Activated CD8-positive, alpha-beta memory T cell treated with anti-CD3 and anti-CD28 coated beads, Interleukin-2, amount 10 ng/mL, durations not matched to agents 7 days and 5 days (primary cell): ENCODE data around the gene CLEC1A. TPM values are rescaled to one million over a fixed set of nuclear protein-coding genes. Genes with fewer than 3 reads are reported as not detected.
"Not testable (repeated sequence)": the region's sequence is repeated elsewhere in the genome, so short reads cannot be mapped to it uniquely, and the experiment has no call there.

Source experiments
- ATAC-seq: fragments of 150-1000 bp; cut with Tn5 transposase; one replicate; pipeline ENCODE4 v1.10.0; 2021; ENCODE audit warnings: moderate library complexity
- CTCF ChIA-PET: fragments of 350-600 bp; sonication (Branson Sonifier 250); formaldehyde crosslinking; loops from one replicate; lab custom pipeline; 2021; ENCODE audit warnings: antibody characterized with exemption; lab: Charles Lee
- DNase-seq: peaks from one replicate; pipeline ENCODE4 v3.0.0-alpha.2; 2020
- H3K27ac Mint-ChIP-seq: one replicate; pipeline ENCODE4 v1.8.0; 2021; ENCODE audit warnings: mild to moderate bottlenecking, mixed read lengths
- H3K27me3 Mint-ChIP-seq: one replicate; pipeline ENCODE4 v1.8.0; 2021; ENCODE audit warnings: mixed read lengths
- H3K36me3 Mint-ChIP-seq: one replicate; pipeline ENCODE4 v1.8.0; 2021; ENCODE audit warnings: mild to moderate bottlenecking, mixed read lengths
- H3K4me1 Mint-ChIP-seq: one replicate; pipeline ENCODE4 v1.8.0; 2021; ENCODE audit warnings: mixed read lengths
- H3K4me3 Mint-ChIP-seq: one replicate; pipeline ENCODE4 v1.8.0; 2021; ENCODE audit warnings: mild to moderate bottlenecking, moderate library complexity, mixed read lengths
- H3K9me3 Mint-ChIP-seq: one replicate; pipeline ENCODE4 v1.8.0; 2022; ENCODE audit warnings: low read depth, mixed read lengths
- total RNA-seq, 2 experiments: library from RNA; stranded (reverse); gene quantifications; one replicate each; pipeline ENCODE4 v1.2.3, GENCODE V29; 2021

Gene CLEC1A
- total RNA-seq, 2 experiments from 2014 or later, result not detected

DNA sequence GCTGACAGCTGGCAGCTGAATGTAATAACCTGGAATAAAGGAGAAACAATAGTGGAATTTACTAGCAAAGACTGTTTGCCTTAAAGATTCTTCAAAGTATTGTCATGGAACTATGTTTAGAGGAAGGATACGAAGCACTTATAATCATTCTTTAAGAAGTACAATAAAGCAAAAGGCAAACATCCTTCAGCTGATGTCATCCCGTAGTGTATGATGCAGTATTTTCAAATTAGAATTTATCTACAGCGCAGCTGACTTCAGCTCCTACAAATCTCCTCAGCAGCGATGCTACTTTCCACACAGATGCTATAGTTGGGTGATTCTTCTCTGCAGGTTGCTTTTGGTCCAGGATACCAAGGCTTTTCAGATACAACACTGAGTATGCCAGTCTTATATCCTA, 31.5 kb downstream of the CLEC1A start:
- Mint-ChIP-seq H3K36me3 (no peaks in the 10 kb centered on the region), H3K27me3 (peaks cover 56% of the 10 kb centered on the region), H3K4me1 (peaks cover 25% of the 10 kb centered on the region), H3K9me3 (no peaks in the 10 kb centered on the region), H3K27ac (no peak overlapping the region), H3K4me3 (no peak overlapping the region)
- ATAC-seq, result no peak
- CTCF ChIA-PET, result interaction anchor here (0.7 kb wide), 1 partner anchor 51 kb away, joined by 3 read pairs; no protein-coding TSS in a partner anchor
- no peak for DNase-seq

- ATAC-seq (no peak), DNase-seq (no peak)
- Mint-ChIP-seq H3K36me3 (no peaks in the 10 kb centered on the region), H3K27me3 (peaks cover 53% of the 10 kb centered on the region), H3K4me1 (peaks cover 25% of the 10 kb centered on the region), H3K9me3 (no peaks in the 10 kb centered on the region), H3K27ac (no peak overlapping the region), H3K4me3 (no peak overlapping the region)
- CTCF ChIA-PET, result no interaction called here
Observed at GRCh38 chr12:10065241-10065640, 33.5 kb downstream of the CLEC1A start.

GRCh38 chr12:10058387-10058786, 40.4 kb downstream of the CLEC1A start:
- DNase-seq (no peak), ATAC-seq (no peak)
- no peaks in the 10 kb centered on the region for H3K9me3 Mint-ChIP-seq
- no peak overlapping the region for H3K4me3 Mint-ChIP-seq
- no peak overlapping the region for H3K27ac Mint-ChIP-seq
- H3K36me3 Mint-ChIP-seq, result no peaks in the 10 kb centered on the region
- peaks cover 40% of the 10 kb centered on the region for H3K27me3 Mint-ChIP-seq
- H3K4me1 Mint-ChIP-seq, result no peaks in the 10 kb centered on the region
- CTCF ChIA-PET, result no interaction called here

DNA sequence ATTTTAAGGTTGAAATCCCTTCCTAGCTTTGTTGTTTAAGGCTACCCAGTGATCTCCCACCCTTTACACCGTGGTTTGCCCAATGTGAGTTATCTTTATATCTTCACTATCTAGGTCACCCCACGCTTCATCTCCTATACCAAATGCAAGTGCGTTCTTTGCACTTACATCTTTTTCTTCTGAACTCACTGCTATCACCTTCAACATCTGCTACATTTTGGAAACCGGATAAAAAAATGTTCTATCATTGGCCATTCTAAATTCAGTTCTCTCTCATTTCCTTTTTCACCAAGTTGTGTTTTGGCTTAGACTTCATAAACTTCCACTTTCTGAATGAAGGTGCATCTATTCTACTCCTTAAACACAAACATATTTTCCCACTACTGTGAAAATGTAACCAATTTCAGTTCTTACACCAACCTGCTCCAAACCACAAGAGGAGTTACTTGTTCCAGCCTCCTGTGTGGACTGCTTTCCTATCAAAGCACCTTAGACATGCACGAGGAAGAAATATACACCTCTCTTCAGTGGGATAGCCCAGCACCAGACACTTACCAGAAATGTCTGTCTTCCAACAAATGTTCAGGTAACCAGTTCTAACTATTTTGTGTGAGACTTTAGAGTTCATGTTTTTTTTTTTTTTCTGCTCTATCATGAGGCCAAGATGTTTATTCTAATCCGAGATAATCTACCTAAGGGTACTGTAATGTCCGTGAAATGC, 46.4 kb downstream of the CLEC1A start:
- ATAC-seq, result no peak

DNA sequence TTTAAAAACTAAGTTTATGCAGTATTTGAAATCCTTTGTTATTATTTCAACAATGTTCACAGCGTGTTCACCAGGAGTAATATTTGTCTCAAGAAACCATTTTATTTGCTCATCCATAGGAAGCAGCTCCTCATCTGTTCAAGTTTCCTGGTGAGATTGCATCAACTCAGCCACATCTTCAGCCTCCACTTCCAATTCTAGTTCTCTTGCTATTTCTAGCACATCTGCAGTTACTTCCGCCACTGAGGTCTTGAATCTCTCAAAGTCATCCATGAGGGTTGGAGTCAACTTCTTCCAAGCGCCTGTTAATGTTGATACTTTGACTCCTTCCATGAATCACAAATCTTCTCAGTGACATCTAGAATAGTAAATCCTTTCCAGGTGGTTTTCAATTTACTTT, 50.3 kb downstream of the CLEC1A start:
- ATAC-seq (no peak), DNase-seq (no peak)
- Mint-ChIP-seq H3K27ac (no peak overlapping the region), H3K27me3 (peaks cover 51% of the 10 kb centered on the region), H3K36me3 (no peaks in the 10 kb centered on the region), H3K4me1 (peaks cover 14% of the 10 kb centered on the region), H3K4me3 (no peak overlapping the region), H3K9me3 (no peaks in the 10 kb centered on the region)
- CTCF ChIA-PET, result interaction anchor here (1.4 kb wide), 1 partner anchor 105 kb away, joined by 3 read pairs; no protein-coding TSS in a partner anchor

More for the DNA sequence above, 46.4 kb downstream of the CLEC1A start:
- Mint-ChIP-seq H3K4me3 (no peak overlapping the region), H3K36me3 (no peaks in the 10 kb centered on the region), H3K9me3 (no peaks in the 10 kb centered on the region), H3K27me3 (peaks cover 37% of the 10 kb centered on the region), H3K4me1 (peaks cover 14% of the 10 kb centered on the region), H3K27ac (no peak overlapping the region)
- CTCF ChIA-PET, result interaction anchor here (2.3 kb wide), 1 partner anchor 10 kb away, joined by 7 read pairs; no protein-coding TSS in a partner anchor
- DNase-seq, result no peak

- no peak overlapping the region for H3K27ac Mint-ChIP-seq
- H3K4me1 Mint-ChIP-seq, result no peaks in the 10 kb centered on the region
- no peaks in the 10 kb centered on the region for H3K9me3 Mint-ChIP-seq
- peaks cover 52% of the 10 kb centered on the region for H3K27me3 Mint-ChIP-seq
- no peak overlapping the region for H3K4me3 Mint-ChIP-seq
- ATAC-seq, result no peak
- CTCF ChIA-PET, result interaction anchor here (0.9 to 1.1 kb wide), 2 partner anchors 9 to 194 kb away, joined by 3 to 7 read pairs; no protein-coding TSS in a partner anchor
- no peaks in the 10 kb centered on the region for H3K36me3 Mint-ChIP-seq
- no peak for DNase-seq
Observed at GRCh38 chr12:10042167-10042566, 56.6 kb downstream of the CLEC1A start.

DNA sequence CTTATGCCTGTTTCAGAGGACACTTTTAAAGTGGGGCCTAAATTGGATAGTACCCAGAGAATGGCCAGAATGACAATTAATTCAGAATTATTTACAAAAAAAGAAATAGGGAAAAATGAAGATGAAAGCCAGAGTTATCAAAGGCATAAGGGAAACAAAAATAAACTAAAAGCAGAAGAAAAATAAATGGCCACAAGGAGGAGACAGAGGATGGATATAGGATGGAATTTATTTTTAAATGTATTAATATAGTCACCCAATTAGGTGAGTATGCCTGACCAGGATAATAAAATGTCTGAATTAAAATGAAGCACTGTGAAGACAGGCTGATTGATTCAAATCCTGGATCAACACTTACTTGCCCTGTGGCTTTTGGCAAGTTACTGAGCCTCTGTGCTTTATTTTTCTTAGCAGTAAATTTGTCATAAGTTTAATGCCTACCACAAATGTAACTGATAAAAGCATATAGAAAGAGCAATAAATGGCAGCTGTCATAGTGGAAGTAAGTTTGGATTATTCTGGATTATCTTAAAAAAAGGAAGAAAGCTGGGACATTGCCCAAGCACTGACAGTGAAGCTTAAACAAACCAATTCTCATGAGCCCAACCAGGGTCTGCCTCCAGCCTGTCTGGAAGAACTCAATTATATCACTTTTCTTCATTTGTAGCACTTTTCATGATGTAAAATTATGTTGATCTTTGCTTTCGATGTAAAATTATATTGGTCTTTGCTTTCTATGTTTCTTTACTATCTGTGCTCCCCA, 64.8 kb downstream of the CLEC1A start:
- Mint-ChIP-seq H3K36me3 (no peaks in the 10 kb centered on the region), H3K9me3 (no peaks in the 10 kb centered on the region), H3K4me1 (peaks cover 1% of the 10 kb centered on the region), H3K27me3 (peaks cover 23% of the 10 kb centered on the region), H3K4me3 (no peak overlapping the region), H3K27ac (no peak overlapping the region)
- DNase-seq (no peak), ATAC-seq (no peak)
- CTCF ChIA-PET, result interaction anchor here (0.9 to 1.5 kb wide), 3 partner anchors 14 to 220 kb away, joined by 3 to 4 read pairs (median 3); no protein-coding TSS in a partner anchor

GRCh38 chr12:10031771-10032175, 67.0 kb downstream of the CLEC1A start:
- CTCF ChIA-PET, result interaction anchor here (1.3 kb wide), 1 partner anchor 718 kb away, joined by 3 read pairs; no protein-coding TSS in a partner anchor
- DNase-seq (no peak), ATAC-seq (no peak)
- peaks cover 21% of the 10 kb centered on the region for H3K27me3 Mint-ChIP-seq
- H3K9me3 Mint-ChIP-seq, result no peaks in the 10 kb centered on the region
- H3K36me3 Mint-ChIP-seq, result no peaks in the 10 kb centered on the region
- H3K4me3 Mint-ChIP-seq, result no peak overlapping the region
- peaks cover 1% of the 10 kb centered on the region for H3K4me1 Mint-ChIP-seq
- no peak overlapping the region for H3K27ac Mint-ChIP-seq

- no peaks in the 10 kb centered on the region for H3K36me3 Mint-ChIP-seq
- H3K9me3 Mint-ChIP-seq, result no peaks in the 10 kb centered on the region
- no peak overlapping the region for H3K27ac Mint-ChIP-seq
- H3K4me1 Mint-ChIP-seq, result no peaks in the 10 kb centered on the region
- ATAC-seq (no peak), DNase-seq (no peak)
- CTCF ChIA-PET, result interaction anchor here (1.3 kb wide), 1 partner anchor 718 kb away, joined by 3 read pairs; no protein-coding TSS in a partner anchor
- H3K27me3 Mint-ChIP-seq, result peaks cover 18% of the 10 kb centered on the region
- H3K4me3 Mint-ChIP-seq, result no peak overlapping the region
Observed at GRCh38 chr12:10031321-10031720, 67.5 kb downstream of the CLEC1A start.

GRCh38 chr12:10030446-10030845, 68.3 kb downstream of the CLEC1A start, which contains the start of gene CLEC9A:
Gene CLEC9A, plus strand, starts transcription at chr12:10030682. Its CDS starts 22,006 bp downstream, at chr12:10052688.
- Mint-ChIP-seq H3K9me3 (peaks cover 2% of the 10 kb centered on the region), H3K27me3 (peaks cover 17% of the 10 kb centered on the region), H3K36me3 (no peaks in the 10 kb centered on the region), H3K27ac (no peak within 1 kb of the TSS), H3K4me3 (no peak within 1 kb of the TSS), H3K4me1 (no peaks in the 10 kb centered on the region)
- CTCF ChIA-PET, result no interaction called here
- ATAC-seq, result no peak
- no peak for DNase-seq

GRCh38 chr12:10027721-10028120, 71.1 kb downstream of the CLEC1A start:
- DNase-seq (no peak), ATAC-seq (no peak)
- no peaks in the 10 kb centered on the region for H3K36me3 Mint-ChIP-seq
- H3K27me3 Mint-ChIP-seq, result peaks cover 14% of the 10 kb centered on the region
- CTCF ChIA-PET, result interaction anchor here (0.7 kb wide), 1 partner anchor 812 kb away, joined by 3 read pairs; no protein-coding TSS in a partner anchor
- no peaks in the 10 kb centered on the region for H3K4me1 Mint-ChIP-seq
- no peak overlapping the region for H3K27ac Mint-ChIP-seq
- peaks cover 2% of the 10 kb centered on the region for H3K9me3 Mint-ChIP-seq
- no peak overlapping the region for H3K4me3 Mint-ChIP-seq

- Mint-ChIP-seq H3K4me3 (no peak overlapping the region), H3K36me3 (no peaks in the 10 kb centered on the region), H3K27me3 (peaks cover 12% of the 10 kb centered on the region), H3K4me1 (no peaks in the 10 kb centered on the region), H3K27ac (no peak overlapping the region), H3K9me3 (peaks cover 2% of the 10 kb centered on the region)
- CTCF ChIA-PET, result interaction anchor here (0.7 kb wide), 1 partner anchor 812 kb away, joined by 3 read pairs; no protein-coding TSS in a partner anchor
- no peak for ATAC-seq
- DNase-seq, result no peak
Observed at GRCh38 chr12:10027311-10027710, 71.5 kb downstream of the CLEC1A start.

DNA sequence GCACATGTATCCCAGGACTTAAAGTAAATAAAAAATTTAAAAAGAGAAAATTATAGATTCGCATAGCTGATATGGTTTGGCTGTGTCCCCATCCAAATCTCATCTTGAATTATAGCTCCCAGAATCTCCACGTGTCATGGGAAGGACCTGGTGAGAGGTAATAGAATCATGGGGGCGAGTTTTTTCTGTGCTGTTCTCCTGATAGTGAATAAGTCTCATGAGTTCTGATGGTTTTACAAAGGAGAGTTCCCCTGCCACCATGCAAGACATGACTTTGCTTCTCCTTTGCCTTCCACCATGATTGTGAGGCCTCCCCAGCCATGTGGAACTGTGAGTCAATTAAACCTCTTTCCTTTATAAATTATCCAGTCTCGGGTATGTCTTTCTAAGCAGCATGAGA, 72.1 kb downstream of the CLEC1A start:
- ATAC-seq, CTCF ChIA-PET, H3K27ac Mint-ChIP-seq, H3K4me3 Mint-ChIP-seq, H3K4me1 Mint-ChIP-seq, H3K36me3 Mint-ChIP-seq, H3K9me3 Mint-ChIP-seq, DNase-seq: not testable (repeated sequence)
- H3K27me3 Mint-ChIP-seq, result peaks cover 14% of the 10 kb centered on the region
